A172 (cell line): ENCODE data around the gene RGMA. TPM values are rescaled to one million over a fixed set of nuclear protein-coding genes. Genes with fewer than 3 reads are reported as not detected.
"Not testable (repeated sequence)": the region's sequence is repeated elsewhere in the genome, so short reads cannot be mapped to it uniquely, and the experiment has no call there.

Experiments
- DNase-seq: peaks from one replicate; pipeline ENCODE4 v3.0.0-alpha.2; 2015; ENCODE audit warnings: low spot score
- total RNA-seq: library from RNA; depleted of rRNA; stranded (reverse); fragments of >200 nt; shearing (Covaris generic); gene quantifications from 2 replicates; pipeline ENCODE4 v1.2.3, GENCODE V29; 2014

Gene RGMA
- total RNA-seq, 1 experiment from 2014 or later: 0.90 TPM

DNA sequence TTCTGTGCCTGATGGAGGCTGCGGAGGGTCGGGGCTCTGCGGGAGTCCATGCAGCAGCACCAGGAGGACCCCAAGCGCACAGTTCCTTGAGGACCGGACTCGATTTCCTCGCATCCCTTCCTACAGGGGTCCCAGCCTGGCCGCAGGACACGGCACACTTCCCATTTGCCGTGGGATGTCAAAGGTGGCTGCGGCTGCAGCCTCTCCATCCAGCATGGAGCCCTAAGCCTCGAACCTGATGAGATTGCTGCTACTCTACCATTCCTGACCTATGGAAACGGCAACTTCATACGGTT is 40.6 kb downstream of the RGMA start:
- DNase-seq: no peak

GRCh38 chr15:93047621-93048425 is 41.2 kb downstream of the RGMA start:
- DNase-seq: no peak

GRCh38 chr15:93046721-93047120 is 42.3 kb downstream of the RGMA start:
- no peak for DNase-seq

GRCh38 chr15:93046120-93046519 is 42.9 kb downstream of the RGMA start:
- DNase-seq: no peak

- DNase-seq: no peak
These were observed 43.7 kb downstream of the RGMA start for GRCh38 chr15:93045191-93045785.

DNA sequence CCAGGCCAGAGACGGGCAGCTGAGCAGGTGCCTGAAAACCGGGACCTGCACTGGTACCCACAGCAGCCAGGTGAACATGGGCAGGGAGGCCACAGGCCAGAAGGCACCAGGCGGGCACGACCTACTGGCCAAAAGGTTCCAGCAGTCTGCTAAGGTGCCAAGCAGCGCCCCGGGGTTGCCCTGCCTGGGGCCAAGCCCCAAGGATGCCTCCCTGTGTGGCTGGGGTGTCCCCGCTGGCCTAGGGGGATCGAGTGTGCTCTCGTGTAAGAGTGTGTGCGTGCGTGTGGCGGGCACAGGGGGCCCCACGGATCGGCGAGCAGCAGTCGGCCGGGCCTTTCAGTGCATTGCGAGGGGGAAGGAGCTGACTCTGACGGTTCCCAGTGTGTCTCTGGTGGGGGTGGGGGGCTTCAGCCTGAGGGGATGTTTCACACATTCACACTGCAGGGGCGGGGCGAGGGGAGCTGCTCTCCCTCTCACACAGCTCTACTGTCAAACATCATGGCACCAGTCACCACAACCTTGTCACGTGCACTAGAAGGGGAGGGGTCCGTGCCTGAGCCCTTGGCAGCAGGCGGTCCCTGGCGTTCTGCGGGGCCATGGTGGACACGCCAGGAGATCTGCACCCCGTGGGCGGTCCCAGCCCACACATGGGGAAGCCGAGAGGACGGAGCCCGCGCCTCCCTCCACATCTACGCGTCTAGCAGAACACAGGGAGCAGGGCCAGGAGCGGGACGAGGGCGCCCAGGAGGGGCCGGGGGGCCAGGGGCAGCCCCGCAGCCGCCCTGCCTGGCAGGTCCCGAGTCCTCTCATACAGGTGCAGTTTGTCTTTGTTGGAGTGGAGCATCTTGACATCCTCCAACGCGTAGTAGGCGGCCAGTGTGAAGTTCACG is 44.5 kb downstream of the RGMA start:
- no peak for DNase-seq

DNA sequence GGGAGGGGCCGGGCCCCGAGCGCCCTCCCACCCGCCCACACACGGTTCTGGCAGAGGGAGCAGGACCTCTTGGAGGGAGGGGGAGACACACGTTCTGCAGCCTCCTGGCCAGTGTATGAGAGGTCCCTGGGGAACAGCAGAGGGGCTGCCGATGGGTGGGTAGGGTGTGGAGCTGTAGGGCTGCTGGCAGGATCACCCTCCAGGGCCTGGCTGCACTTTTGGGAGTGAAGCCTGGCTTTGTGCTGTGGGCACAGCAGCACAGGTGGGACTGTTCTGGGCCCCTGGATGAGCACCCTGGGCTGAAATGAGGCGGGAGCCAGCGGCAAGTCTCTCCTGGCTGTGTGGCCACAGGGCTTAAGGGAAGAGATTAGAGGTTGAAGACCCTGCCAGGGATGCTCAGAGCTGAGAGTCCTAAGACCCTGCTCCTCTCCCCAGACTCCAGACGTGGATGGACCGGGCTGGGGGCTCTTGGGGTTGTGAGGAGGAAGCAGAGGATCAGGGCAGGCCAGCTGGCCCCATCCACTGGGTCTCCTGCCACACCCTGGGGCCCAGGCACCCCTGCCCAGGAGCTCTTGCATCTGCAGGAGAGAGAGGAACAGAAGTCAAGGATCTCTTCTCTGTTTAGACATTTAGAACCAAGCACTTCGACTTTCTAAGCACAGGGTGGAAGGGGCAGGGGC is 45.2 kb downstream of the RGMA start:
- DNase-seq: no peak

- DNase-seq: no peak
These were observed 46.2 kb downstream of the RGMA start for GRCh38 chr15:93042691-93043378.

GRCh38 chr15:93042211-93042610 is 46.8 kb downstream of the RGMA start:
- no peak for DNase-seq

- DNase-seq: no peak
These were observed 47.9 kb downstream of the RGMA start for GRCh38 chr15:93041159-93041547.

DNA sequence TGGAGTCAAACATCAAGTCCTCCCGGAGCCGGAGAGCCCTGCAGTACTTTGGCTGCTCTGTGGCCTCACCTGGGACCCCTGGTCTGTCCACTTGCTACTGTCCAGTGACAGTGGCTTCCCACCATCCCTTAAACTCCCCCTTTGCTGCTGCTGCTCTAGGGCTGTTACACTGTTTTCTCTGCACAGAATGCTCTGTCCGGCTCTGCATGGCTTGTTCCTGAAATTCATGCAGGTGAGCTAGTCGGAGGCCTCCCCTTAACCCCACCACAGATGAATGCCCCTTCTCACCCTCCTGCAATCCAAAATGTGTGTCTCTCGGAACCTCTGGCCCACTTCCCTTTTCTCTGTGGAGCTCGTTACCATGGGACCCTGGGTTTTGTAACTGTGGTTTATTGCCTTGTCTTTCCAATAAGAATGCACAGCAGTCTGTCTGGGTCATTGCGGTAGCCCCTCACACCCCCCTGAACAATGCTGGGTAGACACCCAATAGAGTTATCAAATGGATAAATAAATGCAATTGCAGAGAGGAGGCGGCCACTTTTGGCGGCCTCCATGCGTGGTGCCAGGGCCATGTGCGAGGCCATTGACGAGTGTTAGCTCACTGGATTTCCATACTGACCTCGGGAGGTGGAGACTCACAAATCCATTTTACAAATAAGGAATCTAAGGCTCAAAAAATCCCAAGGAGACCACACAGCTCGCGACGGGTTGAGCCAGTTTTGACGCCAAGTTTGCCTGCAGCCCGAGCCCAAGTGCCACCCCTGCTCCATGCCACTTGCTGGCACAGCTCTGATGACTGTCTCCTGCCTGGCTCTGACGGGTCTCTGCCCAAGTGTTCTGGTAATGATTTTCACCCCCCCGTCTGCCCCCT is 48.5 kb downstream of the RGMA start:
- DNase-seq: no peak

GRCh38 chr15:93039562-93040287 is 49.3 kb downstream of the RGMA start:
- DNase-seq: not testable (repeated sequence)

- DNase-seq: no peak
These were observed 50.9 kb downstream of the RGMA start for GRCh38 chr15:93037820-93038705.

DNA sequence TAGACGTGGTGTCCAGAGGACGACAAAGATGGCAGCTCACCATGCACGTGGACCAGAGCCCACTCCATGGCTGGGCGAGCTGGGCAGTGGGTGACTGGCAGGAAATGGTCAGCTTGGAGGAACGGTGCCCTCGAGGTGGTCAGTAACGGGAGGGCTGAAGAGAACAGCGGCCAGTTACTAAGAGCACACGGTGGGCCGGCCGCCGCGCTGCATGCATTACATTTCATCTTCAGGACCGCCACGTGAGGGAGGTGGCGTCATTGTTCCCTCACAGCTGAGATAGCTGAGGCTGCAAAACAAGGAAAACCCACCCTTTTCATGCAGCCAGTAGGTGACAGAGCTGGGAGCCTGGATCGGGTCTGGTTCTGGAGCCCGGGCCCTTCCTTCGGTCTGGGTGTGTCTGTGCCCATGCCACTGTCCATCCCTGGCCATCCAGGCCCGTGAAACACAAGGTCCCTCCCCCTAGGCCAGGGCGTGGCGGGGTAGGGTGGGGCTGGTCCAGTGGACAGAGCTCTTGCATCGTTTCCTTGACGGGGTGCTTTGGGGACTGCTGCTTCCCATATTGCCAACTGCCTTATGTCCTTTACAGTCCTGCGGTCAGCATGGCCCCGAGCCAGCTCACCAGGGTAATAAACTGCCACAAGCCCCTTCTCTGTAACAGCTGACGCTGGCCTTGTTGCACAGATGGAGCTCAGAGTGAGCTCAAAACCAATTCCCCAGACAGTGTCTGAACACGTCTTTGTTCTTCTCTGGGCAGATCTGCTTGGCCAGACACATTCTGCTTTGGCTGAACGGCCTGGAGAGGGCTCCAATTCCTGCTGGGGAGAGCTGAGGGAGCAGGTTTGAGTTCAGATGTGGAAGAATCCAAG is 51.8 kb downstream of the RGMA start:
- no peak for DNase-seq

DNA sequence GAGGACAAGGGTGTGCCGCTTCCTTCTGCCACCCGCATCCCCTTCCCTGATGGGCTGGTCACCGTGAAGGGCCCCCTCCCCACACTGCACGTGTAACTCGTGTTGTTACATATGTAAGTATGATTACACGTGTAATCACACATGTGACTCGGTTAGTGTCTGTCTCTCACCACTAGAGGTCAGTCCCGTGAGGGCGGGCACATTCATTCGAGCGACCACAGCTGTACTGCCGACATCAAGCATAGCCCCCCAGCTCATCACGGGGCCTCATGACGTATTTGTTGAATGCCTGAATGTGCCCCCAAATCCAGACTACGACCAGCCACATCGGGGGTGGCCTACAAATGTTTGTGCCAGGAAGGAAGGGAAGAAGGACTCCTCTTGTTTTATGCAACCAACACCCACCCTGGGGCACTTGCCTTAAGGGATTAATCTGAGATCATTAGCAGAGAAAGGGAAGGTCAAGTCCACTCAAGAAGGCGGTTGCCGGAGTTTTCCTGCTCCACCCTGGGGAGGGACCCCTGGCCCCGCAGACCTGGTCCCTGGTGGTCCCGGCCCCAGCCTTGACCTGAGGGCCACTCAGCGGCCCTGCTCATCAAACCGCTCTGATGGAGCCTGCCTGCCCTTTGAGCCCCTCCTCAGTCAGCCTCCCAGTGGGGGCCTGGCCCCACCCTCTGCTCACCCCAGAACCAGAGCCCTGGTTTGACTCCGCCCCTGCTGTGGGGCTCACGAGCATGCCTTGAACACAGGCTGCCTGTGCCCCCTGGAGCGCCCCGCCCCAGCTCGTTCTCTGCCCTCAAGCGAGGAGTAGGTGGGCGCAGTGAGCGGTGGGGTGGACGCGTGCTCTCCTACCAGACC is 52.8 kb downstream of the RGMA start:
- DNase-seq: no peak

- DNase-seq: no peak
These were observed 53.7 kb downstream of the RGMA start for GRCh38 chr15:93035092-93035915.
